HG03558 (cell line): ENCODE measurements around the gene PRRT2.

Experiments
- ATAC-seq: cut with Tn5 transposase; IDR thresholded peaks from one replicate; pipeline ENCODE4 v1.9.1; 2021; ENCODE audit warnings: moderate number of reproducible peaks; ENCODE audit not compliant: unreplicated experiment; ENCODE audit errors: extremely low read depth

Gene PRRT2

DNA sequence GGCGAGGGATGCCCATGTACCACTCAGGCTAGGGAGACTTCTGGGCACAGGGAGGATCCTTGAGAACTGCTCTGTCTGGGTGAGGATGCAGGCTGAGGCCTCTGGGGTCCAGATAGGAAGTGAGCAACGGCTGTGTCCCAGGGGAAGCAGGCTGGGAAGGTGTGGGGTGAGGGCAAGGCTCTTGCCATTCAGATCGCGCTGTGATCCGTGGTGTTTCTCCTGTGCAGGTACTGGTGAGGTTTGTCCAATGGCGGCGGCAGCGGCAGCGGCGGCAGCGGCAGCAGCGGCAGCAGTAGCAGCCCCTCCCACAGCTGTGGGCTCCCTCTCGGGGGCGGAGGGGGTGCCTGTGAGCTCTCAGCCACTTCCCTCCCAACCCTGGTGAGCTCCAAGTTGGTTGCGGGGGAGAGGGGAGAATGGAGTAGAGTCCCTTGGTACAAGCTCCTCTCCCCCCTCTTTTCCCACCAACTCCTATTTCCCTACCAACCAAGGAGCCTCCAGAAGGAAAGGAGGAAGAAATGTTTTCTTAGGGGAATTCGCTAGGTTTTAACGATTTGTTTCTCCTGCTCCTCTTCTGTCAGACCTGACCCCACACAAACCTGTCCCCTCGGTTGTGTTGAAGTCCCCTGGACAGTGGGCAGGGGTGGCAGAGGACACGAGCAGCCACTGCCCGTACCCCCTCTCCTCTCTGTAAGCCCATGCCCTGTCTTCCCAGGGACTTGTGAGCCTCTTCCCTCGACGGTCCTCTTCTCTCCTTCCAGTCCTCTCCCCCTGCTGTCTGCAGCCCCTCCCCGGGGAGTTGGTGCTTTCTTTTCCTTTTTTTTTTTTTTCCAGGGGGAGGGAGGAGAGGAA lies 1.9 kb upstream of the PRRT2 start:
- no peak for ATAC-seq

DNA sequence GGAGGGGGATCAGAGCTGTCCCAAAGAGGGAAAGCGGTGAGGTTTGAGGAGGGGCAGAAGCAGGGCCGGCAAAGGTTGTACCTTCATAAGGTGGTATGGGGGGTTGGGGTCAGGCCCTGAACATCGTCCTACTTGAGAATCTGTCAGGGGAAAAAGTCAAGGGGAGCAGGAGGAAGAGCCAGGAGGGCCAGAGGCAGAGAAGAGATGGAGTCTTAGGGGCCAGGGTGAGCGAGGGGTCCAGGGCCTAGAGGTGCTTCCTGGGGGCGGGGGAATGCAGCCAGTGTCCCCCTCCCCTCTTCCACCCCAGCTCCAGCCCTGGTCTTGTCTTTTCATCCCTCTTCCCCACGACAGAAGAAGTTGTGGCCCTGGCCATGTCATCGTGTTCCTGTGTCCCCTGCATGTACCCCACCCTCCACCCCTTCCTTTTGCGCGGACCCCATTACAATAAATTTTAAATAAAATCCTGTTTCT lies 1.3 kb upstream of the PRRT2 start:
- no peak for ATAC-seq

DNA sequence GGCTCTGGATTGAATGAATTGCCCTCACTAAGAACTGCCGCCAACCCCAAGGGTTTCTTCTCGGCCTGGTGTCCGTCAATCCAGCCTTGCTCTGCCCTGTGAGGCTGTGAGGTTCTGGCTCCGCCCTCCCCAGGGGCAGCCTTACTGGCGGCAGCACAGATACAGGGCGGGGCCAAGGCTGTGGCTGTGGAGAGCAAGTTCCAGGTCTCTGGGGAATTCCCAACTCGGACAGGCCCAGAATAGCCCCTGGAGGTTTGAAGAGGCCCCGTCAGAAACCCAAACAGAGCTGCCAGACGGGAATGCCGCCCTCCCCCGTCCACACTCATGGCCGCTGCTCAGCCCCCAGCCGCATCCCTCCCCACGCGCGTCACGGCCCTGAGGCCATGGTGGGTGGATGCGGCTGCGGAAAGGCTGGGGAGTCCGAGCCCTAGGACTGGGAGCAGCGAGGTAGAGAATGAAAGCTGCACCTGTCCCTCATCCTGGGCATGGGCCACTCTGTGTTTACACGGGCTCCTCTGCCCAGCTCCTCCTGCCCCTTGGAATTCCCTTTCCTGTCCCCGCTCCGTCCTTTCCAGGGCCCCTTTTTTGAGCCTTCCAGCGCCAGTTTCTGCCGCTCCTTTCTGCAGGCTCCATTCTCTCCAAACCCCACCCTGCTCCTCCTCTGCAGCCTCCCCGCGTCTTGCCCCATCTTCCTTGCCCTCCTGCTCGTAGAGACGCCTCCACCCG lies 660 bp upstream of the PRRT2 start:
- ATAC-seq, result no peak

DNA sequence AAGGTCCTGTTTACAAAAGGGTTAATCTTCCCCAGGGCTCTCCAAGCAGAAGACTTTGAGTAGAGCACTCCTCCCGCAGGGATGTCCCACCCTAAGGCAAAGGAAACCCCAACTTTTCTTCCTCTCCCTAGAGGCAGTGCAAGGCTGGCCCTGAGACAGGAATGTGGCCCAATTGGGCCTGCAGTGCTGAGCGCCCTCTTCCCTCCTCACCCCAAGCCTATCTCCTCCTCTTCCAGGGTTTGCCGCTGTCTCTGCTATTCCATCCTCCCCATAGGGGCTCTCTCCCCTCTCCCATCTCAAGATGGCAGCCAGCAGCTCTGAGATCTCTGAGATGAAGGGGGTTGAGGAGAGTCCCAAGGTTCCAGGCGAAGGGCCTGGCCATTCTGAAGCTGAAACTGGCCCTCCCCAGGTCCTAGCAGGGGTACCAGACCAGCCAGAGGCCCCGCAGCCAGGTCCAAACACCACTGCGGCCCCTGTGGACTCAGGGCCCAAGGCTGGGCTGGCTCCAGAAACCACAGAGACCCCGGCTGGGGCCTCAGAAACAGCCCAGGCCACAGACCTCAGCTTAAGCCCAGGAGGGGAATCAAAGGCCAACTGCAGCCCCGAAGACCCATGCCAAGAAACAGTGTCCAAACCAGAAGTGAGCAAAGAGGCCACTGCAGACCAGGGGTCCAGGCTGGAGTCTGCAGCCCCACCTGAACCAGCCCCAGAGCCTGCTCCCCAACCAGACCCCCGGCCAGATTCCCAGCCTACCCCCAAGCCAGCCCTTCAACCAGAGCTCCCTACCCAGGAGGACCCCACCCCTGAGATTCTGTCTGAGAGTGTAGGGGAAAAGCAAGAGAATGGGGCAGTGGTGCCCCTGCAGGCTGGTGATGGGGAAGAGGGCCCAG lies 1.0 kb downstream of the PRRT2 start:
- no peak for ATAC-seq

DNA sequence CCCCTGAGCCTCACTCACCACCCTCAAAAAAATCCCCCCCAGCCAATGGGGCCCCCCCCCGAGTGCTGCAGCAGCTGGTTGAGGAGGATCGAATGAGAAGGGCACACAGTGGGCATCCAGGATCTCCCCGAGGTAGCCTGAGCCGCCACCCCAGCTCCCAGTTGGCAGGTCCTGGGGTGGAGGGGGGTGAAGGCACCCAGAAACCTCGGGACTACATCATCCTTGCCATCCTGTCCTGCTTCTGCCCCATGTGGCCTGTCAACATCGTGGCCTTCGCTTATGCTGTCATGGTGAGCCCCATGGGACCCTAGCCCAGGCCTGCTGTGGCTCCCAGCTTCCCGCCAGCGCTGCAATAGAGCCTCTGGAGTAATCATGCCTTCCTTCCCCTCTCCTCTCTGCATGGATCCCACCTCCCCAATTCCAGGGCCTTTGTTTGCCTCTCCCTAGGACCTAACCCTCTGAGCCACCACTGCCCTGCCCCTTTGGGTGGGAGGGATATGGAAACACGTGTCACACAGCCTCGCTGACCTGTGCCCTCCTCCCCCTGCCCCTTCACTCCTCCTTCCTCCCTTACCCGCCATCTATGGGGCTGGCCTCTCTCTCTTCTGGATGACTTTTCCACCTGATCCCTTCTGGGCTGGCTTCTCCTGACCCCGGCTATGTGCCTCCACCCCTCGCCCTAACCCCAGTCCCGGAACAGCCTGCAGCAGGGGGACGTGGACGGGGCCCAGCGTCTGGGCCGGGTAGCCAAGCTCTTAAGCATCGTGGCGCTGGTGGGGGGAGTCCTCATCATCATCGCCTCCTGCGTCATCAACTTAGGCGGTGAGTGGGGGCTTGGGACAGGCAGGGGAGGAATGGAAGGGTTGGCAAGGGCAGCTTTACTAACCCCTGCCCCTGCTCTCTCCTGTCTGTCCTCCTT lies 1.9 kb downstream of the PRRT2 start:
- no peak for ATAC-seq

DNA sequence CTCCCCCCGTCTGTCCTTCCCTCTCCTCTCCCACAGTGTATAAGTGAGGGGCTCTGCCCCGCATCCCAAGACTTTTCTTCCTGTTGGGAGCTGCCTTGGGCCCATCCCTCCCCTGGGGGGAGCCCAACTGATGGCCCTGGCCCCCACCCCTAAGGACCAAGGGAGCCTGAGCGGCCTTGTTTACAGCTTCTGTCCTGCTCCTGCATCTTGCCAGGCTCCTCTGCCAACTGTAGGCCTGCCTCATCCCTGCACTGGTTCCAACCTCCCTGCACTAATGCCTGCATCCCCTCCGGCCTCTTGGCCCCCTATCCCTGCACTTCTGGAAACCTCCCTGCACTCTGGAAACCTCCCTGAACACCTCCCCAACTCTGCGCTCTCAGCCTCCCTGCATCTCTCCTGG lies 2.6 kb downstream of the PRRT2 start:
- ATAC-seq, result no peak

DNA sequence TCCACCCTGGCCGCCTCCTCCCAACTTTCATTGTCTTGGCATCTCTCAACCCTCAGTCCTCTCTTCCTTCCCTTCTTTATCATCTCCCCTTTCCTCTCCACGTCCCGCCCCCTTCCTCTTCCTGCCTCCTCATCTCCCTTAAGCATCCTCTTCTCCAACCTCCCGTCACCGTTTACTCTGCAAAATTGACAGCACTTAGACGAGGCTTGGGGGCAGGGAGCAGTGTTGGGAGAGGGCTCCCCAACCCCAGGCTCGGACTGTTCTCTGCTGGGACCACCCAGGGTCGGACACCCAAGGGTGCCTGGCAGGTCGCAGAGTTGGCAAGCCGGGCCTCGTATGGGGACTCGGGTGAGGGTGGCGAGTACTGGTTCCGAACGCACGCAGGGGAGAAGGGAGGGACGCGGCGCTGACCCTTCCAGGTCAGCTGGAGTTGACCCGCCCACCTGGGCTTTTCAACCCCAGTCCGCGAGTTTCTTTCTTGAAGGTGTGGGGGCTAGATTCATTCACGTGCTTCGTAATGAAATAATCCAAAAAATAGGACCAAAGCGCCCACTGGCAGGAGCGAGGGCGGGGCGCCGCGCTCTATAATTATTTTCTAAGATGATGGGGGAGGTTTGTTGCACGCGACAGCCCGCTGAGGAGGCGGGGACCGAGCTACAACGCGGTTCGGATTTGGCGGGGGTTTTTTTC lies 3.2 kb downstream of the PRRT2 start:
- ATAC-seq, result no peak

DNA sequence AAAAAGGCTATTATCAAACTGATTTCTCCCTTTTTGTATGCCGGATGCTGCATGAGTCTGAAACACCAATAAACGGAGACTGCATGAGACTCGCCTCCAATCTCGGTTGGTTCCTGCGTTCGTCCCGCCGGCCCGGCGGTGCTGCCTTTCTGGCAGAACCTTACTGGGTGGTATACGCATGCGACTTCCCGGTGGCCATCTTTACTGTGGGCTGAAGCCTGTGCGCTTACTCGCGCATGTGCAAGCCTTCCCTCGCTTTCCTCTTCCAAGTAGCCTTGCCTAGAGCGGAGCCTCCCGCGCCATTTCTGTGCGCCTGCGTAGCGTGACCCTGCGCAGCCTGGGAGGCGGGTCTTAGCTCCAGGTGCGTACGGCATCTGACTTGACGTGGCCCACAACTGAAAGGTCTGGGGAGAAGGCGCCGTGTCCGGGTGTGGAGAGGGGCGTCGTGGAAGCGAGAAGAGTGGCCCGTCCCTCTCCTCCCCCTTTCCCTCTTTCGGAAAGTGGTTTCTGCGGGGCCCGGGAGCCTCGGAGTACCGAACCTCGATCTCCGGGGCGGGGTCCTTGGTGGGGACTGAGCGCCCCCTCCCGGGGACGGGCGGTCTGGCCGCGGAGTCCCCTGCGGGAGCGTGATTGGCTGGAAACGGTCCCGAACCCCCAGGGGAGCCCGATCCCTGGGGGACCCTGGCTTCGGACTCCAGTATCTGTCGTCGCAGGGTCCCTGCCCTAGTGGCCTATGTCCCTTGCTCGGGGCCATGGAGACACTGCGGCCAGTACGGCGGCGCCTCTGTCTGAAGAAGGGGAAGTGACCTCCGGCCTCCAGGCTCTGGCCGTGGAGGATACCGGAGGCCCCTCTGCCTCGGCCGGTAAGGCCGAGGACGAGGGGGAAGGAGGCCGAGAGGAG lies 4.0 kb downstream of the PRRT2 start, which contains the start of gene PAGR1:
Gene PAGR1, plus strand, starts transcription at position 360 of the 901 bp plus-strand sequence. Its CDS starts 374 bp downstream, at position 734.
- ATAC-seq, result peak; percentile 40

DNA sequence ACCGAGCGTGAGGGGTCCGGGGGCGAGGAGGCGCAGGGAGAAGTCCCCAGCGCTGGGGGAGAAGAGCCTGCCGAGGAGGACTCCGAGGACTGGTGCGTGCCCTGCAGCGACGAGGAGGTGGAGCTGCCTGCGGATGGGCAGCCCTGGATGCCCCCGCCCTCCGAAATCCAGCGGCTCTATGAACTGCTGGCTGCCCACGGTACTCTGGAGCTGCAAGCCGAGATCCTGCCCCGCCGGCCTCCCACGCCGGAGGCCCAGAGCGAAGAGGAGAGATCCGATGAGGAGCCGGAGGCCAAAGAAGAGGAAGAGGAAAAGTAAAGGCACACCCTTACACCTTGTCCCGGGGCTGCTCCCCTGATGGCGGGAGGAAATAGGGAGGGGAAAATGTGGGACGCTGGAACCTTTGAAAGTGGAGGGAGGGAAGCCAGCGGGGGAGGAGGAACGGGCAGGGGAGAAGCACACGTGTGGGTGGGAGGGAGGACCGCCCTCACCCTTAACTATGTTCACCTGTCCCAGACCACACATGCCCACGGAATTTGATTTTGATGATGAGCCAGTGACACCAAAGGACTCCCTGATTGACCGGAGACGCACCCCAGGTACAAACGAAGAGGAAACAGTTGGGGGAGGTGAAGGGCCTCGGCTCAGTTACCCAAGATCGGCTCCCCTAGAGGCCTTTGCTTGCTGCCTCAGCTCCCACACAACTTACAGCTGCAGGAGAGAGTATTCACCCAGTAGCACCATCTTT lies 4.9 kb downstream of the PRRT2 start:
- ATAC-seq, result no peak

DNA sequence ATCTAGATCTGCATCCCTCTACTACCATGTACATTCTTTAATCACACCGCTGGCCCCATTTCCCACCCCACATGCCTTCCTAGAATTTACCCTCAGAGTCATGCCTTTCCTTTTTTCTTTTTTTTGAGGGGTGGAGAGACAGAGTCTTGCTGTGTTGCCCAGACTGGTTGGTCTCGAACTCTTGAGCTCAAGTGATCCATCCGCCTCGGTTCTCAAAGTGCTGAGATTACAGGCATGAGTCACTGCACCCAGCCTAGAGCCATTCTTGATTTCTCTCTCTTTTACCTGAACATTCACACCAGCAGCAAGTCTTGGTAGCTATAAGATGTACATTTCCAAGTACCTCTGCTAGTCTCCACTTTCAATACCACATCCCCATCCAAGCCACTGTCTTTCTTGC lies 6.1 kb downstream of the PRRT2 start:
- ATAC-seq, result no peak

DNA sequence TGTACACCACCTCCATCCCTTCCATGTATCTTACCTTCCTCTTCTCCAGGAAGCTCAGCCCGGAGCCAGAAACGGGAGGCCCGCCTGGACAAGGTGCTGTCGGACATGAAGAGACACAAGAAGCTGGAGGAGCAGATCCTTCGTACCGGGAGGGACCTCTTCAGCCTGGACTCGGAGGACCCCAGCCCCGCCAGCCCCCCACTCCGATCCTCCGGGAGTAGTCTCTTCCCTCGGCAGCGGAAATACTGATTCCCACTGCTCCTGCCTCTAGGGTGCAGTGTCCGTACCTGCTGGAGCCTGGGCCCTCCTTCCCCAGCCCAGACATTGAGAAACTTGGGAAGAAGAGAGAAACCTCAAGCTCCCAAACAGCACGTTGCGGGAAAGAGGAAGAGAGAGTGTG lies 7.5 kb downstream of the PRRT2 start:
- no peak for ATAC-seq

DNA sequence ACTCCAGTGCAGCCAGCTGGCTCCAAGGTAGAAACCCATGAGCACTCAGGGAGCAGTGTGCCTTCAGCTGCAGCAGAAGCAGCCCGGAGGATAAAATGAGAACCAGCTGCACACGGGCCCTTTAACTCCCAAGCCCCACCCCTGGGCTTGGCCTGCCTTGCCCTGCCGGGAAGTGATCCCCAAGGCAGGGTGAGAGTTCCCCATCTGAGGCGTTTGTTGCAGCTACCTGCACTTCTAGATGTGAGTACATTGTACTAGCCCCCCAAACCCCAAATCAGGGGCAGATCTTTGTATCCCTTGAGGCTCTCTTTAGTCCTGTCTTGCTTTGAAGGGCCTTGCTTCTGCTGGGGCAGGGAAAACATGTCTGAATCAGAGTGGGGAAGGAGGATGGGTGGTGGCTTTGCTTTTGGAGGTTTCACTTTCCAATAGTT lies 8.3 kb downstream of the PRRT2 start, which contains the start of gene MVP:
Gene MVP, plus strand, starts transcription at position 192 of the 431 bp plus-strand sequence. CDS start 10,088 bp downstream, outside the sequence.
- ATAC-seq, result no peak

DNA sequence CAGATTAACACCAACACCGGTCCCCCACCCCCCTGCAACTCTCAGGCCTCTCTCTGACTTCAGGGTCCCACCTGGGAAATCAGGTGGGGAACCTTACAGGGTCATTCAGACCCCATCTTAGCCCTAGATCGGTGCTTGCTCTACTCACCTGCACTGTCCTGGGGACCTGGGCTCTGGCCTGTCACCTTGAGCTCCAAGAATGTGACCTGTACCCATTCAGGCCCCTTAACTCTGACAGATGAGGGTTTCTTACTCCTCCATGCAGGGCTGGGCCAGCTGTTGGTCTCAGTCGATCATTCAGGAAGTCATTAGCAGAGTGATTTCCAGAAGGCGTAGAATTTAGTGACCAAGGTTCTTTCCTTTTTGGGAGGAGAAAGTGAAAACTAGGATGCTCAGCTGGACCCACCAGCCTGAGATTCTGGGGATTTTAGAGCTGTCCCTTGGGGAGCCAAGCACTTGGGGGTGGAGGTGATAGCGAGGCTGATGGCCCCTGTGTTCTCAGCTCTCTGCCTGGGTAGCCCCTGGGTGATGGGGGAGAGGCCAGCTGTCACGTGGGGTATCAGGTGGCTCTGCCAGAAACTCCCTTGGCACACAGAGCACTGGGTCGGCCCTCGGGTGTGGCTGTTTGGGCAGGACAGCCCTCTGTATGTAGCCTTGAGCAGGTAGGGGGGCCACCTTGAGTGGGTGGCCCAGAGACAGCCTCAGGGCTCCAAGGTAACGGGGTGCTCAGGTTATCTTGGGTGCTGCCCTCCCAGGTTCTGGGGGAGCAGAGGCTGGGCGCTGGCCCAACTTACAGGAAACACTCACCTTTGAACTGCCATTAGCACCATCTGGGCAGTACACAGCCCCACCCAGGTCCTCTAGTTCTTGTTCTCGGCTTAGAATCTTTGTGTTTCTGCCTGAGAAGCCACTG lies 9.0 kb downstream of the PRRT2 start:
- no peak for ATAC-seq

DNA sequence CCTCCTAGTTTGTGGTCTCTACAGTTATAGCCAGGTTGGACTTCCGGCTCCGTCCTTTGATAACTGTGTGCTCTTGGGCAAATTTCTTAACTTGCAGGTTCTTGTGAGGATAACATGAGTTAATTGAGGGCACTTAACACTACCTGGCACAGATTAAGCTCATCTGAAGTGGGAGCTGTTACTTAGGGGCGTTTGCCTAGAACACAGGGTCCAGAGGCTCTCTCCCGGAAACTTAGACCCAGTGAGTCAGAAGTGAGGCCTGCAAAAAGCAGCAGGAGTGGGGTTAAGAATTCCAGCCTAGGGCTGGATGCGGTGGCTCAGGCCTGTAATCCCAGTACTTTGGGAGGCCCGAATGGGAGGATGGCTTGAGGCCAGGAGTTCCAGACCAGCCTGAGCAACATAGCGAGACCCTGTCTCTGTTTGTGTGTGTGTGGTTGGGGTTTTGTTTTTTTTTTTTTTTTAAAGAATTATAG lies 9.7 kb downstream of the PRRT2 start:
- no peak for ATAC-seq

DNA sequence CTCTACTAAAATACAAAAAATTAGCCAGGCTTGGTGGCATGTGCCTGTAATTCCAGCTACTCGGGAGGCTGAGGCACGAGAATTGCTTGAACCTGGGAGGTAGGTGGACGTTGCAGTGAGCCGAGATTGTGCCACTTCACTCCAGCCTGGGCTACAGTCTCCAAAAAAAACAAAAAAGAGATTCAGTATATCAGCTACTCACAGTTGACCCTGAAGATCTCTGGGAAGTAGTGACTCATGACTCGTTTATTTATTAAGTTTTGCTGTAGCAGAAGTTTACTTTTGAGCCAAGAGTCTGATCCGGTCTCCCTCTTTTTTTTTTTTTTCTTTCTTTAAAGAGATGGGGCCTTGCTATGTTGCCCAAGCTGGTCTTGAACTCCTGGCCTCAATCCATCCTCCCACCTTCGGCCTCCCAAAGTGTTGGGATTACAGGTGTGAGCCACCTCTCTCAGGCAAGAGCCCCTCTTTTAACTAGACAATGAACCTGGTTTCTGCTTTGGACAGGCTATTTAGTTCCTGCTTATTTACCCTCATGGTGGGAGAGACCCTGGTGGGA lies 12.7 kb downstream of the PRRT2 start:
- no peak for ATAC-seq
